Measurements from ENCODE around the gene DCXR.

- no peak for TF ChIP-seq EZH2phosphoT487 (IDR thresholded peaks at IDR 0.05; ENCODE audit: insufficient read depth, low read depth)
- TF ChIP-seq EZH2 (IDR thresholded peaks at IDR 0.05; ENCODE audit: insufficient read depth, poor library complexity, severe bottlenecking): no peak
Observed at GRCh38 chr17:82021900-82022309, 15.6 kb downstream of the DCXR start.
